HG03280 (cell line): ENCODE data around the gene SGK2.
"Not testable (repeated sequence)": the region's sequence is repeated elsewhere in the genome, so short reads cannot be mapped to it uniquely, and the experiment has no call there.

Experiments
- ATAC-seq: cut with Tn5 transposase; IDR thresholded peaks from one replicate; pipeline ENCODE4 v1.9.1; 2021; ENCODE audit warnings: mild to moderate bottlenecking, moderate library complexity; ENCODE audit not compliant: unreplicated experiment

The SGK2 gene

GRCh38 chr20:43590392-43591303 is 31.8 kb downstream of the SGK2 start, which contains the start of gene IFT52:
Gene IFT52 (plus strand): TSS chr20:43590937. CDS start chr20:43594699, 3,762 bp downstream.
- ATAC-seq: peak; percentile 98

DNA sequence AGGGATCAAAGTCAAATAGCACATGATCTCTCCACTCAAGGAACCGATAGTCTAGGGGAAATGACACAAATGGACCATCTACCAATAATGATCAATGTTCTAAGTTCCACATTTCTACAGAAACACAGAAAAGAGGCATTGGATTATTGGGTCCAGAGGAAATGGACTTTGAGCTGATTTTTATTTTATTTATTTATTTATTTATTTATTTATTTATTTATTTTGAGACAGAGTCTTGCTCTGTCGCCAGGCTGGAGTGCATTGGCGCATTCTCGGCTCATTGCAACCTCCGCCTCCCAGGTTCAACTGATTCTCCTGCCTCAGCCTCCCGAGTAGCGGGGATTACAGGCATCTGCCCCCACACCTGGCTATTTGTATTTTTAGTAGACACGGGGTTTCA is 43.1 kb downstream of the SGK2 start:
- not testable (repeated sequence) for ATAC-seq

- ATAC-seq: no peak
Measured at GRCh38 chr20:43603124-43603523, 44.3 kb downstream of the SGK2 start.

- no peak for ATAC-seq
Measured at GRCh38 chr20:43605715-43606114, 46.9 kb downstream of the SGK2 start.

GRCh38 chr20:43607278-43607677 is 48.5 kb downstream of the SGK2 start:
- ATAC-seq: not testable (repeated sequence)

- ATAC-seq: no peak
Measured at GRCh38 chr20:43631598-43631997, 72.8 kb downstream of the SGK2 start.
